NCI-H2029 treated with DMSO at 0.1 percent for 48 hours (cell line): ENCODE results near the gene PPIP5K1.
"Not testable (repeated sequence)": the region's sequence is repeated elsewhere in the genome, so short reads cannot be mapped to it uniquely, and the experiment has no call there.

ENCODE experiments used
- DNase-seq: peaks from one replicate; lab custom pipeline; 2025; lab: John Stamatoyannopoulos, UW

The PPIP5K1 gene

GRCh38 chr15:43545426-43545825 lies 44.6 kb downstream of the PPIP5K1 start:
- DNase-seq, result no peak

- DNase-seq, result no peak
Measured at GRCh38 chr15:43544266-43544665, 45.7 kb downstream of the PPIP5K1 start.

GRCh38 chr15:43541785-43542184 lies 48.2 kb downstream of the PPIP5K1 start:
- no peak for DNase-seq

- DNase-seq, result no peak
Measured at GRCh38 chr15:43538091-43538490, 51.9 kb downstream of the PPIP5K1 start.

GRCh38 chr15:43534897-43535296 lies 55.1 kb downstream of the PPIP5K1 start:
- DNase-seq, result no peak

- DNase-seq, result not testable (repeated sequence)
Measured at GRCh38 chr15:43532826-43533225, 57.2 kb downstream of the PPIP5K1 start.

DNA sequence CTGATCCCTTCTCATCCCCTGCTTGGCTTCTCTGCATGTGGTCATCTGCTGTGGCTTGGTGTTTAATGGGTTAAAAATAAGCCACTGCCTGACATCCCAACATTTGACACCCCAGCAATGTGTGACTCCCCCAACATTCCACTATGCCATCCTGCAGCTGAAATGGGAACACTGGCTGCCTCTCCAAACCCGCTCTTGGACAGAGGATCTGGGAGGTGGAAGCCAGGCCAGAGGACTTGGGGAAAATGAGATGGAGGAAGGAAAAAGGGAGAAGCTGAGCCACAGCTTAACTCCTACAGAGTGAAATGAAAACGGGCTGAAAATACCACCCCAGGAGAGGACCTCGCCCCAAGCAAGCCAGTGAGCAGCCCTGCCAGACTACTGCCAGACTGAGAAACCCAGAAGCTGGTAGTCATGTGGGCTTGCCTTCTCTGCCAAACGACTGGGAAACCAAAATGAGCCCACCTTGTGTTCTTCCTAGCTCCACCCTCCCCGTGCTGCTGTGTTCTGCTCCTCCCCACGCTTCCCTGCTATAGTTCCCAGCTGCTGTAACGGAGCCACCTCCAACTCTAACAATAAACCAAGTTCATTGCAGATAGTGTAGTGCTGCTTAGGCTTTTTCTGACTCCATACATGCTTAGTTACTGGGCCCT lies 58.9 kb downstream of the PPIP5K1 start:
- DNase-seq, result no peak

DNA sequence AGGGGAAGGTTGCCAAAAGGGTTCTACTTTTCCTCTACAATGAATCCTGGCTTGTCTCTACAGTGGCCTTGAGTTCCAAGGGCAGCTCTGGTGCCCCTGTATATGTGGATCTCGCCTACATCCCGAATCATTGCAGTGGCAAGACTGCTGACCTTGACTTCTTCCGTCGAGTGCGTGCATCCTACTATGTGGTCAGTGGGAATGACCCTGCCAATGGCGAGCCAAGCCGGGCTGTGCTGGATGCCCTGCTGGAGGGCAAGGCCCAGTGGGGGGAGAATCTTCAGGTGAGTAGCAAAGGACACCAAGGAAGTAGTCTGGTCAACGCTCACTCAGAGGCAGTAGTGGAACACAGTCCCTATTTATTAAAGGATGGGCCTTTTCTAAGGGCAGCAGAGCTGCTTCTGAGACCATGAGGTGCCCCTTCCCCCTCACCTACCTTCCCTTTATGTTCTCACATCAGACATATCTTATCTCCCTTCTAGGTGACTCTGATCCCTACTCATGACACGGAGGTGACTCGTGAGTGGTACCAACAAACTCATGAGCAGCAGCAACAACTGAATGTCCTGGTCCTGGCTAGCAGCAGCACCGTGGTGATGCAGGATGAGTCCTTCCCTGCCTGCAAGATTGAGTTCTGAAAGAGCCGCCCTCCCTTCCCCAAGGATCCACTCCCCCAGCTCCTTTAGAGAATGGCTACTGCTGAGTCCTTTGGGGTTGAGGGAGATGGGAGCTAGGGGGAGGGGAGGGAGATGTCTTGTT lies 60.2 kb downstream of the PPIP5K1 start:
- no peak for DNase-seq

DNA sequence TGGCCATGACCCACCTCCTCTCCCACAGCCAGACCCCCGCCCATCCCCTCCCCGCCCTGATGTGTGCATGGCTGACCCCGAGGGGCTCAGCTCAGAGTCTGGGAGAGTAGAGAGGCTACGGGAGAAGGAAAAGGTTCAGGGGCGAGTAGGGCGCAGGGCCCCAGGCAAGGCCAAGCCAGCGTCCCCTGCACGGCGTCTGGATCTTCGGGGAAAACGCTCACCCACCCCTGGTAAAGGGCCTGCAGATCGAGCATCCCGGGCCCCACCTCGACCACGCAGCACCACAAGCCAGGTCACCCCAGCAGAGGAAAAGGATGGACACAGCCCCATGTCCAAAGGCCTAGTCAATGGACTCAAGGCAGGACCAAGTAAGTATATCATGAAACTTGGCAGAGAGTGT lies 60.9 kb downstream of the PPIP5K1 start:
- no peak for DNase-seq

GRCh38 chr15:43528542-43529007 lies 61.4 kb downstream of the PPIP5K1 start:
- no peak for DNase-seq

DNA sequence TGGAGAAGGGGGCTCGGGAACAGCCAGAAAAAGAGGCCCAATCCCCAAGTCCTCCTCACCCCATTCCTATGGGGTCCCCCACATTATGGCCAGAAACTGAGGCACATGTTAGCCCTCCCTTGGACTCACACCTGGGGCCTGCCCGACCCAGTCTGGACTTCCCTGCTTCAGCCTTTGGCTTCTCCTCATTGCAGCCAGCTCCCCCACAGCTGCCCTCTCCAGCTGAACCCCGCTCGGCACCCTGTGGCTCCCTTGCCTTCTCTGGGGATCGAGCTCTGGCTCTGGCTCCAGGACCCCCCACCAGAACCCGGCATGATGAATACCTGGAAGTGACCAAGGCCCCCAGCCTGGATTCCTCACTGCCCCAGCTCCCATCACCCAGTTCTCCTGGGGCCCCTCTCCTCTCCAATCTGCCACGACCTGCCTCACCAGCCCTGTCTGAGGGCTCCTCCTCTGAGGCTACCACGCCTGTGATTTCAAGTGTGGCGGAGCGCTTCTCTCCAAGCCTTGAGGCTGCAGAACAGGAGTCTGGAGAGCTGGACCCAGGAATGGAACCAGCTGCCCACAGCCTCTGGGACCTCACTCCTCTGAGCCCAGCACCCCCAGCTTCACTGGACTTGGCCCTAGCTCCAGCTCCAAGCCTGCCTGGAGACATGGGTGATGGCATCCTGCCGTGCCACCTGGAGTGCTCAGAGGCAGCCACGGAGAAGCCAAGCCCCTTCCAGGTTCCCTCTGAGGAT lies 62.0 kb downstream of the PPIP5K1 start:
- no peak for DNase-seq

DNA sequence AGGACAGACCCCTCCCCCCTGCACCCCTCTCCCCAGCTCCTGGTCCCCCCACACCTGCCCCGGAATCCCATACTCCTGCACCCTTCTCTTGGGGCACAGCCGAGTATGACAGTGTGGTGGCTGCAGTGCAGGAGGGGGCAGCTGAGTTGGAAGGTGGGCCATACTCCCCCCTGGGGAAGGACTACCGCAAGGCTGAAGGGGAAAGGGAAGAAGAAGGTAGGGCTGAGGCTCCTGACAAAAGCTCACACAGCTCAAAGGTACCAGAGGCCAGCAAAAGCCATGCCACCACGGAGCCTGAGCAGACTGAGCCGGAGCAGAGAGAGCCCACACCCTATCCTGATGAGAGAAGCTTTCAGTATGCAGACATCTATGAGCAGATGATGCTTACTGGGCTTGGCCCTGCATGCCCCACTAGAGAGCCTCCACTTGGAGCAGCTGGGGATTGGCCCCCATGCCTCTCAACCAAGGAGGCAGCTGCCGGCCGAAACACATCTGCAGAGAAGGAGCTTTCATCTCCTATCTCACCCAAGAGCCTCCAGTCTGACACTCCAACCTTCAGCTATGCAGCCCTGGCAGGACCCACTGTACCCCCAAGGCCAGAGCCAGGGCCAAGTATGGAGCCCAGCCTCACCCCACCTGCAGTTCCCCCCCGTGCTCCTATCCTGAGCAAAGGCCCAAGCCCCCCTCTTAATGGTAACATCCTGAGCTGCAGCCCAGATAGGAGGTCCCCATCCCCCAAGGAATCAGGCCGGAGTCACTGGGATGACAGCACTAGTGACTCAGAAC lies 62.8 kb downstream of the PPIP5K1 start:
- DNase-seq, result no peak

DNA sequence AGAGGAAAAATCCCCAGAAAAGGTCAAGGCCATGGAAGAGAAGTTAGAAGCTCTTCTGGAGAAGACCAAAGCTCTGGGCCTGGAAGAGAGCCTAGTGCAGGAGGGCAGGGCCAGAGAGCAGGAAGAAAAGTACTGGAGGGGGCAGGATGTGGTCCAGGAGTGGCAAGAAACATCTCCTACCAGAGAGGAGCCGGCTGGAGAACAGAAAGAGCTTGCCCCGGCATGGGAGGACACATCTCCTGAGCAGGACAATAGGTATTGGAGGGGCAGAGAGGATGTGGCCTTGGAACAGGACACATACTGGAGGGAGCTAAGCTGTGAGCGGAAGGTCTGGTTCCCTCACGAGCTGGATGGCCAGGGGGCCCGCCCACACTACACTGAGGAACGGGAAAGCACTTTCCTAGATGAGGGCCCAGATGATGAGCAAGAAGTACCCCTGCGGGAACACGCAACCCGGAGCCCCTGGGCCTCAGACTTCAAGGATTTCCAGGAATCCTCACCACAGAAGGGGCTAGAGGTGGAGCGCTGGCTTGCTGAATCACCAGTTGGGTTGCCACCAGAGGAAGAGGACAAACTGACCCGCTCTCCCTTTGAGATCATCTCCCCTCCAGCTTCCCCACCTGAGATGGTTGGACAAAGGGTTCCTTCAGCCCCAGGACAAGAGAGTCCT lies 63.6 kb downstream of the PPIP5K1 start:
- DNase-seq, result no peak

- no peak for DNase-seq
Measured at GRCh38 chr15:43525131-43525530, 64.9 kb downstream of the PPIP5K1 start.

- DNase-seq, result no peak
Measured at GRCh38 chr15:43524254-43524845, 65.7 kb downstream of the PPIP5K1 start.

DNA sequence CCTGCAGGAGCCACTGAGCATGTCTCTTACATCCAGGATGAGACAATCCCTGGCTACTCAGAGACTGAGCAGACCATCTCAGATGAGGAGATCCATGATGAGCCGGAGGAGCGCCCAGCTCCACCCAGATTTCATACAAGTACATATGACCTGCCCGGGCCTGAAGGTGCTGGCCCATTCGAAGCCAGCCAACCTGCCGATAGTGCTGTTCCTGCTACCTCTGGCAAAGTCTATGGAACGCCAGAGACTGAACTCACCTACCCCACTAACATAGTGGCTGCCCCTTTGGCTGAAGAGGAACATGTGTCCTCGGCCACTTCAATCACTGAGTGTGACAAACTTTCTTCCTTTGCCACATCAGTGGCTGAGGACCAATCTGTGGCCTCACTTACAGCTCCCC lies 66.4 kb downstream of the PPIP5K1 start:
- DNase-seq, result no peak

DNA sequence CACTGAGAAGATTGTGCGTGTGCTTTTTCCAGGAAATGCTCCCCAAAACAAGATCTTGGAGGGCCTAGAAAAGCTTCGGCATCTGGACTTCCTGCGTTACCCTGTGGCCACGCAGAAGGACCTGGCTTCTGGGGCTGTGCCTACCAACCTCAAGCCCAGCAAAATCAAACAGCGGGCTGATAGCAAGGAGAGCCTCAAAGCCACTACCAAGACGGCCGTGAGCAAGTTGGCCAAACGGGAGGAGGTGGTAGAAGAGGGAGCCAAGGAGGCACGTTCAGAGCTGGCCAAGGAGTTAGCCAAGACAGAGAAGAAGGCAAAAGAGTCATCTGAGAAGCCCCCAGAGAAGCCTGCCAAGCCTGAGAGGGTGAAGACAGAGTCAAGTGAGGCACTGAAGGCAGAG lies 67.8 kb downstream of the PPIP5K1 start:
- DNase-seq, result no peak

DNA sequence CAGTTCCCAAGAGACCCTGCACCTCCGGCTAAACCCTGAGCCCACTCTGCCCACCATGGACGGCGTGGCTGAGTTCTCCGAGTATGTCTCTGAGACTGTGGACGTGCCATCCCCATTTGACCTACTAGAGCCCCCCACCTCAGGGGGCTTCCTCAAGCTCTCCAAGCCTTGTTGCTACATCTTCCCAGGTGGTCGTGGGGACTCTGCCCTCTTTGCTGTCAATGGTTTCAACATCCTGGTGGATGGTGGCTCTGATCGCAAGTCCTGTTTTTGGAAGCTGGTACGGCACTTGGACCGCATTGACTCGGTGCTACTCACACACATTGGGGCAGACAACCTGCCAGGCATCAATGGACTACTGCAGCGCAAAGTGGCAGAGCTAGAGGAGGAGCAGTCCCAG lies 68.6 kb downstream of the PPIP5K1 start:
- DNase-seq, result no peak

- DNase-seq, result no peak
Measured at GRCh38 chr15:43520138-43520537, 69.9 kb downstream of the PPIP5K1 start.

GRCh38 chr15:43519196-43519595 lies 70.8 kb downstream of the PPIP5K1 start:
- no peak for DNase-seq

DNA sequence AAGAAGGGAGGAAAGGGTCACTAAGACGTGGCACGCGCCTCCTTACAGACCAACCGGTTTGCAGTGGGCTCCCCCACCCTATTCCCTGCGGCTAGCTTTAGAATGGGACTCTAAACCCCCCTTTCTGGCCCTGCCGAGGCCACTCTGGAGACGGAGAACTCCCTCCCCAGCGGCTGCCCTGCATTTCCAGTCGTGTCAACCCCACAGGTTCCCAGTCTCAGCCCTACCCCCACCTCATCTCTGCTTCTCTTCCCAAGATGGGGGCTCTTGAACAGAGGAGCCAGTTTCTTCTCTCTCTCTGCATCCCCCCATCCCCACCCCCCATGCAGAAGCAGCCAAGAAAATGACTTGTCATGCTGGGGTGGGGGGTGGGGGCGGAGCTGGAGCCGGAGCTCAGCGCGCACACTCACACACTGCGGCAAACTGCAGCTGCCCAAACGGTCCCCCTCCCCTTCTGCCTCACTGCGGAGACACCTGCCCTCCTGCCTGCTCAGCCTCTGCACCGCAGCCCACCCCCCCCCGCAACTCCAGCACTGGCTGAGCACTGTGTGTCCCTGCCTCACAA lies 71.7 kb downstream of the PPIP5K1 start:
- DNase-seq, result no peak
